AG08395 (cell line): Measurements from ENCODE around the gene KIAA2012.
"Not testable (repeated sequence)": the region's sequence is repeated elsewhere in the genome, so short reads cannot be mapped to it uniquely, and the experiment has no call there.

Experiments used
- DNase-seq: peaks from one replicate; pipeline ENCODE4 v3.0.0; 2012; ENCODE audit warnings: mixed read lengths, low spot score

Gene KIAA2012

DNA sequence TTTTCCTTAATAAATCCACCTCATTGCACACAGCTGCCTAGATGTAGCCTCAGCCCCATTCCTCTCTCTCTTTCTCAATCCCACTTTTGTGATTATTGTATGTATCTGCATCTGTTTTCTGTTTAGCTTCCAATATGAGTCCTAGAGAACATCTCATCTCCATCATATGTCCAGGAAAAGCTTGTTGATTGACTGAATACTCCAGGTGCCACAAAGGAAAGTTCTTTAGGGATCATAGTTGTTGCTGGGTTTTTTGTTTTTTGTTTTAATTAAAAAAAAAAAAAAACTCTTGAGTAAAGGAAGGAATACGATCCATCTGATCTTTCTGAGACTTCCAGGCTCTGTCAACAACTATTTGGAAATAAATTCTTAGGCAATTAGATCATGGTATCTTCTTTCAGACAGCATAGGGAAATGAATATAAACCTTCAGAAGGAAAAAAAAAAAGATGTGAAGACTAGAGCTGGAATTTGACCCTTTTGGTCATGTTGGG, 42.5 kb downstream of the KIAA2012 start:
- peak; percentile 72 for DNase-seq

DNA sequence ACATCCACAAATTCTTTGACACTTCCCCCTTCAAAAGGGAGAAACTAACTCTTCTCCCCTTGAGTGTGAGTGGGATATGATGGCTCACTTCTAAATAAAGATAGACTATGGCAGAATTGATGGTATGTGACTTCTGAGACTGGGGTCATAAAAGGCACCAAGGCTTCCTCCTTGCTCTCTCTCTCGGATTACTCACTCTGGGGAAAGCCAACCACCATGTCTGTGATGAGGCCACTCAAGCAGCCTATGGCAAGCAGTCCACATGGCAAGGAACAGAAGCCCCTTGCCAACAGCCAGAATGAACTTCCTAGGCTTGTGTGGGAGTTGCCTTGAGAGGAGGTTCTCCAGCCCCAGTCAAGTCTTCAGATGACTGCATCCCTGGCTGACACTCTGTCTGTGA, 43.6 kb downstream of the KIAA2012 start:
- DNase-seq: no peak

DNA sequence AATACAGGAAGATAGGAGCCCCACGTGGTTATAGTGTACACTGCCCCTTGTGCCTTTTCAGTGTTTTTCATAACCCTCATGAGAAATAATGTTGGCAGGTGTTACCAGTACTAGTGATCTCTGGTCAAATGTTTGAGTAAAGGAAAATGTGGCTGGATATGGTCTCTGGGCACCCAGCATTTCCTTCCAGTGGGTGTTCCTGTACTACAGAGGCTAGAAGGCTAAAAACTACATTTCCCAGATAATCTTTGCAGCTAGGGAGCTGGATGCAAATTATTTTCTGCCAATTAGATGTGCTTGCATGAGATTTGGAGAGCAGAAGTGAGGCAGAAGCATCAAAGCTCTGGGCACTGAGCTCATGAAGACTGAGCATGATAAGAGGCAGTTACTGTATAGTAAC, 45.1 kb downstream of the KIAA2012 start:
- DNase-seq: no peak

DNA sequence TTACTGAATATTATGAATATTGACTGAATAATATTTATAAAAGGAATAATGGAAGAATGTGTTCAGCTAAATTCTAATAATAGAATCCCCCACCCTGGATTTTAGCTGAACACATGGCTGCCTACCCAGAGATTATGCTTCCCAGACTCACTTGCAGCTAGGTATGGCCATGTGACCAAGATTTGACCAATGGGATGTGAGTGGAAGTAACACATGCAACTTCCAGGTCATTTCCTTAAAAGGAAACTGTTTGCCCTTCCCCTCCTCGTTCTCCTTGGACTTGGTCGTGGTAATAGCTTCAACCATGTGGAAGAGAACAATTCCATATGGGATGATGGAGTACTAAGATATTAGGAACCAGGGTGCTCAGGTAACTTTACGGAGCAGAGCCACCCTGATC, 47.8 kb downstream of the KIAA2012 start:
- no peak for DNase-seq

DNA sequence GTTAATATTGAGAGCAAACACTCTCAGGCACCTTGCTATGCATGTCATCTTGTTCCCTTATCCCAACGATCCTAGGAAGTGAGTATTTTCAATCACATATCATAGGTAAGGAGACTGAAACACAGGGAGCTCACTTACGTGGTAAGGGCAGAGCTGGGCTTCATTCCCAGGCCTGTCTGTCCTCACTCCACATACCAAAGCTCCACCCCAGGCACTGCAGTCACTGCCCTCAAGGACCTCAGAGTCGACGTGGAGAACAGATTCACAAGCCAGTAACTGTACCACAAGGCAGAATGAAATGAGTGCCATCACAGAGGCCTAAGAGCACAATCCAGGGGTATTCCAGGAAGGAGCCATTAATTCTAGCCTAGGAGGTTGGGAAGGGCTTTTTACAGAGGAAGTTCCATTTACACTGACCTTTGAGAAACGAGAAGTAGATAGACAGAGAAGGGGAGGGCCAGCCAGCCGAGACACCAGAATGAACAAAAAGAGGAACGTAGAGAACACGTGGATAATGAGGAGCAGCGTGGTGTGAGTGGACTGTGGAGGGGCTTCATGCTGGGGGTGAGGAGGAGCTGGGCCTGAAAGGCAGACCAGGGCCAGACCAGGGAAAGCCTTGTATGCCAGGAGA, 48.6 kb downstream of the KIAA2012 start:
- DNase-seq: no peak

- DNase-seq: no peak
Measured at GRCh38 chr2:202122163-202122540, 49.1 kb downstream of the KIAA2012 start.

DNA sequence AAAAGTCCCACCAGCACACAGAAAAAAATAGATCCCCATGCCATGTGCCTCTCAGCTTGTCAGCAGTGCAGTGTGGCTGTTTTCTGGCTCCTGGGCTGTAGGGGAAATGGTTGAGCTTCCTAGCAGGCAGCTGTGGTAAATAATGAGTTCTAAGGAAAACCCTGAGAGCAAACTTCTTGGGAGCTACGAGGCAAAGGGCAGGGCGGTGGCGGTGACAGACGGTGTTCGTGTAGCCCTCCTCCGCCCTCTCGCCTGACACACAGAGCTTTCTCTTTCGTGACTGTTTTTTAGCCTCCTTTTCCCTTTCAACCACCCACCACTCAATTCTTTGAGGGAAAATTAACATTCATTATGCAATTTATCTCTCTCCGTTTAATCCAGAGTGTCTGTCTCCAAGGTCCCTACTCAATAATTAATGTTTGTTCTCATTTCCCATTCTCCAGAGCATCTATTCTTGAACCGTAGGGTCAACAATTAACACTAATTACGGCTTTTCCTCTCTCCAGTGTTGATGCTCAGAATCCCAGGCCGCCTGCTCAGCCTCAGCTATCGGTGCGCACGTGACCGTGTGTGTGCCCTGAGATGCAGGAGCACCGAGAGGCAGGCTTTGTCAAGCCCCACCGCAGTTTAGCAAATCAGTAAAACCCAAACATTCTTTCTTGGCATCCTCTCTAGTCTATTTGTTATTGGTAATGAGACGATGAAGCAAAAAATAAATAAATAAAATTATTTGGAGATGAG, 50.1 kb downstream of the KIAA2012 start:
- DNase-seq: no peak

DNA sequence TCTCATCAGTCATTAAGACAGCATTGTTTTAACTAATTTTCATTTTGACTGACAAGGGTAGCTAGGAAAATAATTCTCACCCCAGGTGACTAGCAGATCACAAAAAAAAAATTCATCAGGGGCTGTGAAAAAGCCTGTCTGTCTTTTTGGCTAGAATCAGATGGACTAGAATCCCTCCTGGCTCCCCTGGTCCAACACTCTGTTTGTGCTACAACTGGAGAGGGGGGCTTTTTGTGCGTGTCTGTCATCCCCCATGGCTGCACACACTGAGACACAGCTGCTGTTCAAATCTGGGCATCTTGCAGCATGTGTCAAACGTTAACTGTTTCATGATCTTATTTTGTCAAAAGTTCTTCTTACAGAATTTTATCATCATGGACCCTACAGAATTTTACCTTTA, 51.2 kb downstream of the KIAA2012 start:
- no peak for DNase-seq

GRCh38 chr2:202127687-202128331, 54.8 kb downstream of the KIAA2012 start:
- DNase-seq: no peak

- DNase-seq: no peak
Measured at GRCh38 chr2:202129841-202130240, 56.8 kb downstream of the KIAA2012 start.

DNA sequence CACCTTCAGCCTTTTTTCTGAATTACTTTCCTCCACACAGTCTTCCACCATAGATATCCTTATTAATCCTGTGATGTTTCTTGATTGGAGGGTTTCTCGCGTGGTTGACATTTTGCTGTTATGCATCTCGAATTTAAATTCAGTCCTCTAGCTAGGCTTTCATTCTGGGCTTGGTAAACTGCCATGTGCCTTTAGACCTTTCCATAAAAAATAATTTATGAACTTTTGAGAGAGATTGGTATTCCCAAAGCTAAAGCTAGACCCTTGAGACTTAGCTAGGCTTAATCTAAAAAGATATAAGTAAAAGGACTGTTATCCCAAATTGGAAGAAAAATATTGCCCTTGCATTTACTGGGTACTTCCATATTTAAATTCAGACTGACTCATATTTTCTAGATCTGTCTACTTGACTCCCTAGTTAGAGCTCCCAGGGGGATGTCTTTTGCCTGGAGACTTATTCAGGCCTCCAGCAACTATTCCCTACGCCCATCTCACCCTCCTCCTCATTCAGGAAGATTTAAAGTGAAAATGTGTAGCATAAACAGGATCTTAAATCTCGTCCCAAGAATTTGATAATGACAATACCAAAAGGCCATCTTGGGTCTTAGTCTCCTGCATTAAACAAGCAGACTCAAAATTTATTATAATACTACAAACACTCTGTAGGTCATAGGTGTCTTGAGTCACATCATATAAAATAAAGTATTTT, 60.3 kb downstream of the KIAA2012 start:
- no peak for DNase-seq

GRCh38 chr2:202133909-202134265, 60.8 kb downstream of the KIAA2012 start:
- DNase-seq: no peak

DNA sequence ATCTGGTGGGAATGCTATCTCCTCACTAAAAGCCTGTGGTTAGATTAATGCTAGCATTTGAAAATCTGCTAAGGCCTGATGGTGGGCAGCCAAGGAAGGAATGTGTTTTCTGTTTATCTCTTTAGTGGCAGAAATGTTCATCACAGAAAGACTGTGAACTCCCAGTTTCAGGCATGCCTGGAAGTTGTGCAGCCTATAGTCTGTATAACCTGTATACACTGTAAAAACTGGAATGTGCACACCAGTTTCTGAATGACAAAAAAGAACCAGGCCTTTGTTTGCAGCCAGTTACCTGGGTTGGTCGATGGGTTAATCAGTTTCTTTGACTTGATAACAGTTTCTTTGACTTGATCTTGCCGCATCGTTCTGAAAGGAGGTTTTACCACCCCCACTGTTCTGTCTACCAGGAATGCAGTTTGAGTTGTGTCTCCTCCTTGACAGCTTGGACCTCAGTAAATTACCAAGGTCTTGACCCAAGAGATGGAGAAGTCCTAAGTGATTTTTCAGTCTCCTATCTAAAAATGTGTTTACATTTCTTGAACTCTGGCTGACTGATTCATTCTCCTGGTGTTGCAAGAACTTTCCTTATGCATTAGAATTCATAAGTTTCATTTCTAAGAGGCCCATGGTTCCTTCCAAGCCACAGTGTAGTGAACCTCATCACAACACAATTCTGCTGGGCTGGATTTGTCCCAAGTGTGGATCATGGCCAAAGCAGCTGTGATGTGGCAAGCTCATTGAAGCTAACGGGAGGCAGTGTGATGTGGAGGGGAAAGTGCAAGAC, 62.2 kb downstream of the KIAA2012 start:
- DNase-seq: peak; percentile 93

DNA sequence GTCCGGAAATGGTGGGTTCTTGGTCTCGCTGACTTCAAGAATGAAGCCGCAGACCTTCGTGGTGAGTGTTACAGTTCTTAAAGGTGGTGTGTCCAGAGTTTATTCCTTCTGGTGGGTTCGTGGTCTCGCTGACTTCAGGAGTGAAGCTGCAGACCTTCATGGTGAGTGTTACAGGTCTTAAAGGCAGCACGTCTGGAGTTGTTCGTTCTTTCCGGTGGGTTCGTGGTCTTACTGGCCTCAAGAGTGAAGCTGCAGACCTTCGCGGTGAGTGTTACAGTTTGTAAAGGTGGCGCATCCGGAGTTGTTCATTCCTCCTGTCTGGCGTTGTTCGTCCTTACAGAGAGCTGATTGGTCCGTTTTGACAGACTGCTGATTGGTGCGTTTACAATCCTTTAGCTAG, 63.0 kb downstream of the KIAA2012 start:
- not testable (repeated sequence) for DNase-seq

- DNase-seq: no peak
Measured at GRCh38 chr2:202136526-202136925, 63.5 kb downstream of the KIAA2012 start.

GRCh38 chr2:202140522-202141252, 67.6 kb downstream of the KIAA2012 start:
- peak; percentile 73 for DNase-seq

- no peak for DNase-seq
Measured at GRCh38 chr2:202141329-202141947, 68.4 kb downstream of the KIAA2012 start.

GRCh38 chr2:202142540-202142939, 69.5 kb downstream of the KIAA2012 start:
- no peak for DNase-seq

GRCh38 chr2:202147775-202148174, 74.7 kb downstream of the KIAA2012 start:
- no peak for DNase-seq

DNA sequence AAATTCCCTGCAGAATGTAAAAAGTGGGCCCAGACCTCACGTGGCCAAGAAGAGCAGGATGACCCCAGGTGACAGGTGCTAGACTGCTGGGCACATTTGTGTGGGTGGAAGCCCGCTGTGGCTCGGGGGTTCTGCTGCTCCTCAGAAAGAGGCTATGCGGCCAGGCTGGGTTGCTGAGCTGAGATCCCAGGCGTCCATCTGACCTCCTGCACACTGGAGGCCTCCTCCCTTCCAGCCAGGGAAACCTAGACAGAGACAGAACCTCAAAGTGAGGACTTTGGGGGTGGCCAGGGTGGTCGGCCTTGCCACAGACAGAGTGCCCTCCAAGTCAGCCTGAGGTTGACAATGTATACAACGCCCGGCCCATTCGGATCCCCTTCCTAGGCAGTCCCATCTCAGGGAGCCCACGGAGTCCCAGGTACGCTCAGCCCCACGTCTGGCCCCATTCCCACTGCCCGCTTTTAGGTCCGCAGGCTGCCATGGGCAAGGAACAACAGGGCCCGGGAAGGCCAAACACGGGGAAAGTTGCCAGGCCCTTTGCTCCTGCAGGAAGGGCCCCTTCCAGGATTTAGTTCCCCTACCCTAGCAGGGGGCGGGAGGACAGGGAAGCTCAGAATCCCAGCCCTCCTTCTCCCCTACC, 75.6 kb downstream of the KIAA2012 start:
- DNase-seq: no peak
